Osteocyte (in vitro differentiated cells): ENCODE data around the gene MAP1A. TPM values are rescaled to one million over a fixed set of nuclear protein-coding genes. Genes with fewer than 3 reads are reported as not detected.
A peak's percentile ranks its signal among the peaks of the same experiment; 100 is the strongest.

Experiments used
- DNase-seq: peaks from one replicate; pipeline ENCODE4 v3.0.0; 2021; ENCODE audit warnings: mixed read lengths; ENCODE audit not compliant: unreplicated experiment; ENCODE audit errors: extremely low spot score
- H3K27ac Mint-ChIP-seq: one replicate; pipeline ENCODE4 v1.8.0; 2021; ENCODE audit warnings: mild to moderate bottlenecking, mixed read lengths; ENCODE audit not compliant: unreplicated experiment
- H3K27me3 Mint-ChIP-seq: one replicate; pipeline ENCODE4 v1.8.0; 2021; ENCODE audit warnings: mixed read lengths; ENCODE audit not compliant: unreplicated experiment
- H3K36me3 Mint-ChIP-seq: one replicate; pipeline ENCODE4 v1.8.0; 2021; ENCODE audit warnings: mixed read lengths; ENCODE audit not compliant: unreplicated experiment
- H3K4me1 Mint-ChIP-seq: one replicate; pipeline ENCODE4 v1.8.0; 2021; ENCODE audit warnings: mixed read lengths; ENCODE audit not compliant: unreplicated experiment
- H3K4me3 Mint-ChIP-seq: one replicate; pipeline ENCODE4 v1.8.0; 2021; ENCODE audit warnings: mild to moderate bottlenecking, moderate library complexity, mixed read lengths; ENCODE audit not compliant: unreplicated experiment
- H3K9me3 Mint-ChIP-seq: one replicate; pipeline ENCODE4 v1.8.0; 2021; ENCODE audit warnings: mixed read lengths; ENCODE audit not compliant: unreplicated experiment
- CTCF ChIP-seq: fragments of 200-600 bp; sonication (generic); IDR thresholded peaks from 2 replicates; pipeline ENCODE4 v1.5.0; 2021; ENCODE audit warnings: antibody characterized with exemption, mild to moderate bottlenecking, moderate library complexity
- total RNA-seq: library from RNA; stranded (reverse); gene quantifications from 2 replicates; pipeline ENCODE4 v1.2.1, GENCODE V29; 2021

Gene MAP1A
- total RNA-seq, 1 donor from 2014 or later = 27.6 TPM

GRCh38 chr15:43522247-43522646 is 4.8 kb downstream of the MAP1A start:
- H3K9me3 Mint-ChIP-seq = peaks cover 6% of the 10 kb centered on the region
- H3K36me3 Mint-ChIP-seq = peaks cover 48% of the 10 kb centered on the region
- H3K27me3 Mint-ChIP-seq = no peaks in the 10 kb centered on the region

GRCh38 chr15:43523646-43524045 is 6.2 kb downstream of the MAP1A start:
- Mint-ChIP-seq H3K9me3 (peaks cover 6% of the 10 kb centered on the region), H3K27me3 (no peaks in the 10 kb centered on the region), H3K27ac (no peak overlapping the region), H3K4me3 (no peak overlapping the region), H3K36me3 (peaks cover 48% of the 10 kb centered on the region), H3K4me1 (peaks cover 9% of the 10 kb centered on the region)
- peak; percentile 51 for DNase-seq
- TF ChIP-seq CTCF = no peak

More at GRCh38 chr15:43522247-43522646, 4.8 kb downstream of the MAP1A start:
- H3K4me1 Mint-ChIP-seq = peaks cover 21% of the 10 kb centered on the region
- no peak overlapping the region for H3K4me3 Mint-ChIP-seq
- no peak for TF ChIP-seq CTCF
- no peak overlapping the region for H3K27ac Mint-ChIP-seq
- DNase-seq = peak; percentile 25

- Mint-ChIP-seq H3K4me1 (peaks cover 2% of the 10 kb centered on the region), H3K4me3 (no peak overlapping the region), H3K9me3 (peaks cover 6% of the 10 kb centered on the region), H3K27ac (no peak overlapping the region), H3K27me3 (no peaks in the 10 kb centered on the region), H3K36me3 (peaks cover 48% of the 10 kb centered on the region)
- DNase-seq = no peak
- no peak for TF ChIP-seq CTCF
Observed at GRCh38 chr15:43524254-43524845, 6.9 kb downstream of the MAP1A start.

DNA sequence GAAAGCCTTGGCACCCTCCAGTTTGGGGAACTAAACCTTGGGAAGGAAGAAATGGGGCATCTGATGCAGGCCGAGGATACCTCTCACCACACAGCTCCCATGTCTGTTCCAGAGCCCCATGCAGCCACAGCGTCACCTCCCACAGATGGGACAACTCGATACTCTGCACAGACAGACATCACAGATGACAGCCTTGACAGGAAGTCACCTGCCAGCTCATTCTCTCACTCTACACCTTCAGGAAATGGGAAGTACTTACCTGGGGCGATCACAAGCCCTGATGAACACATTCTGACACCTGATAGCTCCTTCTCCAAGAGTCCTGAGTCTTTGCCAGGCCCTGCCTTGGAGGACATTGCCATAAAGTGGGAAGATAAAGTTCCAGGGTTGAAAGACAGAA is 7.7 kb downstream of the MAP1A start:
- H3K4me1 Mint-ChIP-seq = no peaks in the 10 kb centered on the region
- H3K27me3 Mint-ChIP-seq = no peaks in the 10 kb centered on the region
- H3K4me3 Mint-ChIP-seq = no peak overlapping the region
- H3K36me3 Mint-ChIP-seq = peaks cover 45% of the 10 kb centered on the region
- peaks cover 6% of the 10 kb centered on the region for H3K9me3 Mint-ChIP-seq
- DNase-seq = no peak
- no peak overlapping the region for H3K27ac Mint-ChIP-seq
- no peak for TF ChIP-seq CTCF

DNA sequence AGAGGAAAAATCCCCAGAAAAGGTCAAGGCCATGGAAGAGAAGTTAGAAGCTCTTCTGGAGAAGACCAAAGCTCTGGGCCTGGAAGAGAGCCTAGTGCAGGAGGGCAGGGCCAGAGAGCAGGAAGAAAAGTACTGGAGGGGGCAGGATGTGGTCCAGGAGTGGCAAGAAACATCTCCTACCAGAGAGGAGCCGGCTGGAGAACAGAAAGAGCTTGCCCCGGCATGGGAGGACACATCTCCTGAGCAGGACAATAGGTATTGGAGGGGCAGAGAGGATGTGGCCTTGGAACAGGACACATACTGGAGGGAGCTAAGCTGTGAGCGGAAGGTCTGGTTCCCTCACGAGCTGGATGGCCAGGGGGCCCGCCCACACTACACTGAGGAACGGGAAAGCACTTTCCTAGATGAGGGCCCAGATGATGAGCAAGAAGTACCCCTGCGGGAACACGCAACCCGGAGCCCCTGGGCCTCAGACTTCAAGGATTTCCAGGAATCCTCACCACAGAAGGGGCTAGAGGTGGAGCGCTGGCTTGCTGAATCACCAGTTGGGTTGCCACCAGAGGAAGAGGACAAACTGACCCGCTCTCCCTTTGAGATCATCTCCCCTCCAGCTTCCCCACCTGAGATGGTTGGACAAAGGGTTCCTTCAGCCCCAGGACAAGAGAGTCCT is 9.0 kb downstream of the MAP1A start:
- peaks cover 4% of the 10 kb centered on the region for H3K4me1 Mint-ChIP-seq
- TF ChIP-seq CTCF = no peak
- H3K27me3 Mint-ChIP-seq = no peaks in the 10 kb centered on the region
- no peak overlapping the region for H3K4me3 Mint-ChIP-seq
- DNase-seq = no peak
- peaks cover 36% of the 10 kb centered on the region for H3K36me3 Mint-ChIP-seq
- H3K27ac Mint-ChIP-seq = no peak overlapping the region
- H3K9me3 Mint-ChIP-seq = peaks cover 6% of the 10 kb centered on the region
